Stomach (tissue), 4 donors: ENCODE measurements around the gene GRIN3A.

Source experiments
- POLR2AphosphoS5 ChIP-seq, 3 donors: sonication (generic); formaldehyde crosslinking; IDR thresholded peaks; one replicate each; pipeline ENCODE4 v1.6.1; 2016; ENCODE audit warnings: antibody characterized with exemption in 3 of 3
- TF ChIP-seq, protein P1 (sequence below), 7 experiments: fragments of 450-650 bp in 4 of 7; fragments of 200-600 bp in 3 of 7; sonication (generic) in 3 of 7; IDR thresholded peaks; one replicate each; pipeline ENCODE4 v1.5.1; 2016 to 2019; ENCODE audit warnings: antibody characterized with exemption in 7 of 7, control low read depth in 2 of 7, mild to moderate bottlenecking in 1 of 7

GRCh38 chr9:101585740-101586139 is 152.7 kb downstream of the GRIN3A start:
- TF ChIP-seq, protein P1, sequence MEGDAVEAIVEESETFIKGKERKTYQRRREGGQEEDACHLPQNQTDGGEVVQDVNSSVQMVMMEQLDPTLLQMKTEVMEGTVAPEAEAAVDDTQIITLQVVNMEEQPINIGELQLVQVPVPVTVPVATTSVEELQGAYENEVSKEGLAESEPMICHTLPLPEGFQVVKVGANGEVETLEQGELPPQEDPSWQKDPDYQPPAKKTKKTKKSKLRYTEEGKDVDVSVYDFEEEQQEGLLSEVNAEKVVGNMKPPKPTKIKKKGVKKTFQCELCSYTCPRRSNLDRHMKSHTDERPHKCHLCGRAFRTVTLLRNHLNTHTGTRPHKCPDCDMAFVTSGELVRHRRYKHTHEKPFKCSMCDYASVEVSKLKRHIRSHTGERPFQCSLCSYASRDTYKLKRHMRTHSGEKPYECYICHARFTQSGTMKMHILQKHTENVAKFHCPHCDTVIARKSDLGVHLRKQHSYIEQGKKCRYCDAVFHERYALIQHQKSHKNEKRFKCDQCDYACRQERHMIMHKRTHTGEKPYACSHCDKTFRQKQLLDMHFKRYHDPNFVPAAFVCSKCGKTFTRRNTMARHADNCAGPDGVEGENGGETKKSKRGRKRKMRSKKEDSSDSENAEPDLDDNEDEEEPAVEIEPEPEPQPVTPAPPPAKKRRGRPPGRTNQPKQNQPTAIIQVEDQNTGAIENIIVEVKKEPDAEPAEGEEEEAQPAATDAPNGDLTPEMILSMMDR (IDR thresholded peaks at IDR 0.05) = no peak
- no peak for TF ChIP-seq POLR2AphosphoS5 (IDR thresholded peaks at IDR 0.05)
